Stimulated activated CD4-positive, alpha-beta T cell treated with anti-CD3 and anti-CD28 coated beads, Interleukin-4, amount 100 ng/mL, for 4 hours (primary cell): Measurements from ENCODE around the gene MROH2A.

ENCODE experiments used
- DNase-seq, 2 experiments: peaks; one replicate each; pipeline ENCODE4 v3.0.0-alpha.2; 2020

The MROH2A gene

GRCh38 chr2:233764264-233764663, 13.9 kb upstream of the MROH2A start:
- DNase-seq, result no peak

GRCh38 chr2:233764761-233765160, 13.4 kb upstream of the MROH2A start:
- DNase-seq, result no peak

GRCh38 chr2:233766416-233766815, 11.7 kb upstream of the MROH2A start:
- DNase-seq, result no peak

- DNase-seq, result no peak
Observed at GRCh38 chr2:233768076-233768475, 10.1 kb upstream of the MROH2A start.

- no peak for DNase-seq
Observed at GRCh38 chr2:233769260-233769659, 8.9 kb upstream of the MROH2A start.

- DNase-seq, result no peak
Observed at GRCh38 chr2:233772153-233772552, 6.0 kb upstream of the MROH2A start.

- DNase-seq, result no peak
Observed at GRCh38 chr2:233772583-233772982, 5.5 kb upstream of the MROH2A start.

- DNase-seq, result no peak
Observed at GRCh38 chr2:233773854-233774253, 4.3 kb upstream of the MROH2A start.

- no peak for DNase-seq
Observed at GRCh38 chr2:233775414-233775813, 2.7 kb upstream of the MROH2A start.

- DNase-seq, result no peak
Observed at GRCh38 chr2:233779722-233780121, 1.6 kb downstream of the MROH2A start.

GRCh38 chr2:233780771-233781170, 2.6 kb downstream of the MROH2A start:
- no peak for DNase-seq

- no peak for DNase-seq
Observed at GRCh38 chr2:233789554-233789953, 11.4 kb downstream of the MROH2A start.

- no peak for DNase-seq
Observed at GRCh38 chr2:233791151-233791882, 13.2 kb downstream of the MROH2A start.

- DNase-seq, result no peak
Observed at GRCh38 chr2:233791883-233792329, 13.8 kb downstream of the MROH2A start.

- DNase-seq, result no peak
Observed at GRCh38 chr2:233792720-233793119, 14.6 kb downstream of the MROH2A start.

- DNase-seq, result no peak
Observed at GRCh38 chr2:233793465-233794127, 15.5 kb downstream of the MROH2A start.

- DNase-seq, result no peak
Observed at GRCh38 chr2:233794128-233794658, 16.1 kb downstream of the MROH2A start.

GRCh38 chr2:233795735-233796171, 17.6 kb downstream of the MROH2A start:
- DNase-seq, result no peak

- no peak for DNase-seq
Observed at GRCh38 chr2:233796254-233796653, 18.1 kb downstream of the MROH2A start.

GRCh38 chr2:233798335-233799086, 20.4 kb downstream of the MROH2A start:
- no peak for DNase-seq

GRCh38 chr2:233799087-233799665, 21.0 kb downstream of the MROH2A start:
- DNase-seq, result no peak

GRCh38 chr2:233799716-233800115, 21.6 kb downstream of the MROH2A start:
- no peak for DNase-seq

GRCh38 chr2:233800208-233800607, 22.1 kb downstream of the MROH2A start:
- DNase-seq, result no peak
